HepG2 (cell line): ENCODE data around the gene TBC1D1.

Source experiments
- BCL6 ChIP-seq: IDR thresholded peaks from 2 replicates; pipeline ENCODE4 v1.6.1; 2016; ENCODE audit warnings: missing genetic modification reagents, missing compliant biosample characterization
- CTCF ChIP-seq: sonication (generic); formaldehyde crosslinking; IDR thresholded peaks from 2 replicates; pipeline ENCODE4 v1.5.0; 2020; ENCODE audit warnings: mild to moderate bottlenecking, missing genetic modification reagents, moderate library complexity
- GTF2F1 ChIP-seq: fragments of 150-350 bp; IDR thresholded peaks from 2 replicates; pipeline ENCODE4 v1.6.1; 2014; ENCODE audit warnings: low read length
- SIX1 ChIP-seq: sonication (generic); formaldehyde crosslinking; IDR thresholded peaks from 2 replicates; pipeline ENCODE4 v1.4.0; 2020; ENCODE audit warnings: missing genetic modification reagents, borderline replicate concordance
- SUZ12 ChIP-seq: fragments of 150-350 bp; IDR thresholded peaks from 2 replicates; pipeline ENCODE4 v1.6.1; 2014; ENCODE audit warnings: low read depth, low read length
- TCF12 ChIP-seq, 2 experiments: fragments of 450-650 bp in 1 of 2; sonication (generic) in 1 of 2; formaldehyde crosslinking in 1 of 2; IDR thresholded peaks; 2 replicates each; pipeline versions ENCODE4 v1.6.1 to v1.8.0; 2017 to 2022; ENCODE audit warnings: antibody characterized with exemption in 1 of 2, mild to moderate bottlenecking in 1 of 2, missing genetic modification reagents in 1 of 2, moderate library complexity in 1 of 2
- ZNF296 ChIP-seq: sonication (generic); formaldehyde crosslinking; conservative IDR thresholded peaks from 2 replicates; pipeline ENCODE4 v1.5.0; 2020; ENCODE audit warnings: mild to moderate bottlenecking, missing genetic modification reagents
- ZNF549 ChIP-seq: sonication (generic); formaldehyde crosslinking; IDR thresholded peaks from 2 replicates; pipeline ENCODE4 v1.5.0; 2020; ENCODE audit warnings: missing genetic modification reagents

GRCh38 chr4:37845201-37845600, 45.7 kb upstream of the TBC1D1 start:
- TF ChIP-seq TCF12 (IDR thresholded peaks at IDR 0.05) (no peak), TCF12 (CRISPR knock-in tag; IDR thresholded peaks at IDR 0.05) (no peak), ZNF549 (CRISPR knock-in tag) (no peak), CTCF (CRISPR knock-in tag) (no peak), GTF2F1 (no peak), SUZ12 (no peak), SIX1 (CRISPR knock-in tag) (no peak), BCL6 (CRISPR knock-in tag) (no peak), ZNF296 (CRISPR knock-in tag) (no peak)
